HG03025 (cell line): ENCODE measurements around the gene PKDREJ.
"Not testable (repeated sequence)": the region's sequence is repeated elsewhere in the genome, so short reads cannot be mapped to it uniquely, and the experiment has no call there.

ENCODE experiments used
- ATAC-seq: cut with Tn5 transposase; IDR thresholded peaks from one replicate; pipeline ENCODE4 v1.9.1; 2021; ENCODE audit warnings: mild to moderate bottlenecking, moderate library complexity; ENCODE audit not compliant: unreplicated experiment, low FRiP score

PKDREJ gene, protein sequence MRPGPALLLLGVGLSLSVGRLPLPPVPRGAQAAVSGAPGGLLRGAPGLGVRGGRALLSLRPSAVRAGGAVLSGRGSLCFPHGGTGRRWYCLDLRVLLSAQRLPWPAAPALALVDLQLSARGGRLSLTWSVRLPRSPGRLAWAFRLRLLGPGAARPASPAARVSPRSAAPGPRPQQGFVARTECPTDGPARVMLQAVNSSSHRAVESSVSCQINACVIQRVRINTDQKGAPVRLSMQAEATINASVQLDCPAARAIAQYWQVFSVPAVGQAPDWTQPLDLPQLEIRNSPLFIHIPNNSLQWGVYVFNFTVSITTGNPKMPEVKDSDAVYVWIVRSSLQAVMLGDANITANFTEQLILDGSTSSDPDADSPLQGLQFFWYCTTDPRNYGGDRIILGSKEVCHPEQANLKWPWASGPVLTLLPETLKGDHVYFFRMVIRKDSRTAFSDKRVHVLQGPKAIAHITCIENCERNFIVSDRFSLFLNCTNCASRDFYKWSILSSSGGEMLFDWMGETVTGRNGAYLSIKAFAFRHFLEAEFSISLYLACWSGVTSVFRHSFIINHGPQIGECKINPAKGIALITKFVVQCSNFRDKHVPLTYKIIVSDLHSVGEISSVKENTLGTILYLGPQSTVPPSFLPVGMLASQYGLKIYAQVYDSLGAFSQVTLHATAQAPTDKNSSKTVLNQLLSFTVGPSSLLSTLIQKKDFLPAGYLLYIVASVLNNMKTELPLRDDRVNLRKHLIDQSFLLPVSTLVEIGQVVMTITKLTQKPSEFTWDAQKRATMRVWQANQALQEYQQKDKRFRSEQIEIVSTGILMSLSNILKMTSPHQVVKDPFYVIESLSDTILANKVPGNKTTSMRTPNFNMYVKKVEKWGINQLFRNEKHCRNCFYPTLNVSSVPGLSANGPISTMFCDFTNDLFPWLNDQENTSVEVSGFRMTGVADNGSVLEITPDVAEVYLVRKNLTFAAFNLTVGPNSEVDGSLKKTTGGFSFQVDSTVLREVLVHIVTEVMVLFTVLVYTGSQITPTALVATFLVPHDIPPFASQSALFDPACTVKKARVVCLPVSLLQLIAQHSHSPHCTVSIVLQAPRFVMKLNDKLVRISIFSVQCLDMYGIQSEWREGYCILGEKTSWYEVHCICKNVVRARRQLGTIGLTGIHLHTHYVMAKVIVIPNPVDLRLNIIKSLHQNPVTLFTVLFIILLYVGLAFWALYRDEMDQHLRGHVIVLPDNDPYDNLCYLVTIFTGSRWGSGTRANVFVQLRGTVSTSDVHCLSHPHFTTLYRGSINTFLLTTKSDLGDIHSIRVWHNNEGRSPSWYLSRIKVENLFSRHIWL (N-terminal part only)

DNA sequence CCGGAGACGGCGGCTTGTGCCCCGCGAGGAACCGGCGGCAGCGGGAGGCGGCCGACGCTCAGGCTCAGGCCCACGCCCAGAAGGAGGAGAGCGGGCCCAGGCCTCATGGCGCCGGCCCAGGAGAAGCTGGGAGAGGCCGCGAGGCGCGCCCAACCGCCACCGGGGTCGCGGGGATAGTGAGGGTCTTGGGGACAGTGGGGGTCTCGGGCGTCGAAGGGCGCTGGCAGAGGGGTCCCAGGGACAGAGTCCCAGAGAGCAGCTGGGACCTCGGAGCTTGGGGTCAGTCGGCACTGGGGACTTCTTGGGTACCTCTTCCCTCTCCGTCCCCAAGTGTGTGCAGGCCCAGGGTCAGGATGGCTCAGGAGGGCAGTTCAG is at the start of gene PKDREJ:
Gene PKDREJ, minus strand, starts transcription at position 128 of the 375 bp plus-strand sequence. Its CDS starts 21 bp downstream, at position 107.
- no peak for ATAC-seq

DNA sequence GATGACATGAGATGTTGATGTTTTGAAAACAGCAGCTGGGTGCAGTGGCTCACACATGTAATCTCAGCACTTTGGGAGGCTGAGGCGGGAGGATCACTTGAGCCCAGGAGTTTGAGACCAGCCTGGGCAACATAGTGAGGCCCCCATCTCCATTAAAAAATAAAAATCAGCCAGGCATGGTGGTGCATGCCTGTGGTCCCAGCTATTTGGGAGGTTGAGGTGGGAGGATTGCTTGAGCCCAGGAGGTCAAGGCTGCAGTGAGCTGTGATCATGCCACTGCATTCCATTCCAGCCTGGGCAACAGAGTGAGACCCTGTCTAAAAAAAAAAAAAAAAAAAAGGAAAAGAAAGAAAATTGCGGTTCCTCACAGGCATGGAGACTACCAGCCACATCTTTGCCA is 49.7 kb upstream of the PKDREJ start:
- ATAC-seq: not testable (repeated sequence)

DNA sequence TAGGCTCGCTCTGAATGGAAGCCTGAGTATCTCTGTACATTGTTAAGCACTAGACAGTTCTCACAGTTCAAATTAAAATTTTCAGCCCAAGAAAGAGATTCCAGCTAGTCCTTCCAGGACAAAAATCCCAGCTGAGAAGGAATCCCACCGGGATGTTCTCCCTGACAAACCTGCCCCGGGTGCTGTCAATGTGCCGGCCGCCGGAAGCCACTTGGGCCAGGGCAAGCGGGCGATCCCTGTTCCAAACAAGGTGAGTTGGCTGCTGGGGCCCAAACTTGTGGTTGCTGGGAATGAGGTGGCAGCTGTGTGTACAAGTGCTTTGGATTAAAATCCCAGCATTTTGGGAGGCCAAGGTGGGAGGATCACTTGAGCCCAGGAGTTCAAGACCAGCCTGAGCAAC is 48.9 kb upstream of the PKDREJ start:
- ATAC-seq: no peak

DNA sequence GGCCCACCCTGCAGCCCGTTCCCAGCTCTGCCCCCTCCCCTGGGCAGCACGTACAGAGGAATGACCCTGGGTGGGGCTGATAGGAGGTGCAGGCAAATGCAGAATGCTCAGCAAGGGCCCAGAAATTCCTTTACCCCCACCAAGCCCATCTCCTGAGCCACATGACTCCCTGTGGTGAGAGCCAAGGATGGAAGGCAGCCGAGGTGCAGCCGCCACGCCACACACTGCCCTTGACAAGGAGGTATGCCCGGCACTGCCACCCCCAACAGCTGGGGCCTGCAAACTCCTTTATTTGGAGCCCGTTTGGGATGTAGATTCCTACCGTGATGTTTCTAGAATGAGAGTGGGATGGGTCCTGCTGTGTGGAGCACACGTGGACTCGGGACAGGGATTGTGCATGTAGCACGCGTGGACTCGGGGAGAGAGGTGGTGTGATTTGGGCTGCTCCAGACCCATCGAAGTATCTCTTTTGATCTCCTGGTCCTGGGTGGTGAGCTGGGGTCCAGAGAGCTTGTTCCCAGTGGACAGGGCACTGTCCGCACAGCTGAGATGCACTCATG is 46.5 kb upstream of the PKDREJ start:
- ATAC-seq: no peak

DNA sequence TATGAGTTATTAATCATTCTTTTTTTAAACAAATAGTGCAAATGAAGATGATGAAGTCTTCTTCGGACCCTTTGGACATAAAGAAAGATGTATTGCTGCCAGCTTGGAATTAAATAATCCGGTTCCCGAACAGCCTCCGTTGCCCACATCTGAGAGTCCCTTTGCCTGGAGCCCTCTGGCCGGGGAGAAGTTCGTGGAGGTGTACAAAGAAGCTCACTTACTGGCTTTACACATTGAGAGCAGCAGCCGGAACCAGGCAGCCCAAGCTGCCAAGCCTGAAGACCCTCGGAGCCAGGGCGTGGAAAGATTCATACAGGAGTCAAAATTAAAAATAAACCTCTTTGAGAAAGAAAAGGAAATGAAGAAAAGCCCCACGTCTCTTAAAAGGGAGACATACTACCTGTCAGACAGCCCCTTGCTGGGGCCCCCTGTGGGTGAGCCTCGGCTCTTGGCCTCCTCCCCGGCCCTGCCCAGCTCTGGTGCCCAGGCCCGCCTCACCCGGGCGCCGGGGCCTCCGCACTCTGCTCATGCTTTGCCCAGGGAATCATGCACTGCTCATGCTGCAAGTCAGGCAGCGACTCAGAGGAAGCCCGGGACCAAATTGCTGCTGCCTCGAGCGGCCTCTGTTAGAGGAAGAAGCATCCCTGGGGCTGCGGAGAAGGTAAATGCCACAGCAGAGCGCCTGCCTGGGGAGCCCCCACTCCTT is 45.3 kb upstream of the PKDREJ start:
- no peak for ATAC-seq

DNA sequence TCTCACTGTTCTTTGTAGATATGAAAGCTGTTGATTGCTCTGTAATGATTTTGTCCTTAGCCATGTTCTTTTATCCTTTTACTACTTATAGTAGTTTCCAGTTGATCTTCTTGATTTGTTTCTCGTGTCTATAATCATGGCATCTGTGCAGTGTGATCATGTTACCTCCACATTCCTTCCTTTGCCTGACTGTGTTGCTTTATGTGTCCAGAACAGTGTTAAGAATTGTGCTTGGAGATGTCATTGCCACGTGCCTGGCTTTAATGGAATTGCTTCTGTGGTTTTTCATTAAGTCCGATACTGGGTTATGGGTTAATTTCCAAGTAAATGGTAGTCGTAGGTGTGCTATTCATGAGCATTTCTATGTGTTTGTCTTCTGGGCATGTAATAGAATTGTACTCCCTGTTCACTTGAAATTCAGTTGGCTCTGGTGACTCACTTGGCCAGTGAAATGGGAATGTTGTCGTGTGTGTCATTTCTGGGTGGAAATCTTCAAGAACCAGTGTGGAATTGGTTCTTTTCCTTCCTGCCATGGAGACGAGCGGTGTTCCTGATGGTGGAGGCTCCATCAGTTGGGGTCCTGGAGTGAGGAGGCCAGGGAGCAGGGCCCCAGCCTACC is 40.3 kb upstream of the PKDREJ start:
- no peak for ATAC-seq

DNA sequence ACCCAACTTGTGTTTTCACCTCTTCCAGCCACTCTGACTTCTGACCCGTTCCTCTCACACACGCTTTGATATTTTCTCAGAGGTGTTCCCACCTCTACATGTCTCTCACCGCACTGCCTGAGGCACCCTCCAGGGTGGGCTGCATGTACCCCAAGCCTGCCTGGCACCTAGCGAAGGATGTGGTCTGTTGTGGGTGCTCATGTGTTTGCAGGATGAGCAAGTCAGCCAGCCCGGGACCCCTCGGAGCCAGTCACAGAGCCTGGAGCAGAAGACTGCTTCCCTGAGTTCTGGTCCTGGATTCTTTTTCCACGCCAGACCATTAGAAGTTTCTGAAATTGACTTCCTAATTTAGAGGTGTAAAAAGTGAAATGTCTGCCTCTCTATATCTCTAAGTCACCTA is 37.3 kb upstream of the PKDREJ start:
- ATAC-seq: no peak

DNA sequence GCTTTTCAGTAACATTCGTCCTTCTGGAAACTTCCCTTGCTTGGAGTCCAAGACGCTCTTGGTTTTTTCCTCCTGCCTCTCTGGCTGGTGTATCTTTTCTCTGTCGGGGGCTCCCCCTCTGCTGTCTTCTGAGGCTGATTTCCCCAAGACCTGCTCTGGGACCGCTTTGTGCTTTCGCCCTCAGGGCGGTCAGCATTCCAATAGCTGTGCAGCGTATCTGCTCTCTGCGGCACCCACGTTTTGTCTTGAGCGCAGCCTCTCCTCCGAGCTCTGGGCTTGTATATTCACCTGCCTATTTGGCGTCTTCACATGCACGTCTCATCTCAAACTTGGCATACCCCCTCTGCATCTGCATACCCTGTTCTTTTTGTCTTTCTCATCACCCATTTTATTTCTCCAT is 36.0 kb upstream of the PKDREJ start:
- ATAC-seq: no peak

DNA sequence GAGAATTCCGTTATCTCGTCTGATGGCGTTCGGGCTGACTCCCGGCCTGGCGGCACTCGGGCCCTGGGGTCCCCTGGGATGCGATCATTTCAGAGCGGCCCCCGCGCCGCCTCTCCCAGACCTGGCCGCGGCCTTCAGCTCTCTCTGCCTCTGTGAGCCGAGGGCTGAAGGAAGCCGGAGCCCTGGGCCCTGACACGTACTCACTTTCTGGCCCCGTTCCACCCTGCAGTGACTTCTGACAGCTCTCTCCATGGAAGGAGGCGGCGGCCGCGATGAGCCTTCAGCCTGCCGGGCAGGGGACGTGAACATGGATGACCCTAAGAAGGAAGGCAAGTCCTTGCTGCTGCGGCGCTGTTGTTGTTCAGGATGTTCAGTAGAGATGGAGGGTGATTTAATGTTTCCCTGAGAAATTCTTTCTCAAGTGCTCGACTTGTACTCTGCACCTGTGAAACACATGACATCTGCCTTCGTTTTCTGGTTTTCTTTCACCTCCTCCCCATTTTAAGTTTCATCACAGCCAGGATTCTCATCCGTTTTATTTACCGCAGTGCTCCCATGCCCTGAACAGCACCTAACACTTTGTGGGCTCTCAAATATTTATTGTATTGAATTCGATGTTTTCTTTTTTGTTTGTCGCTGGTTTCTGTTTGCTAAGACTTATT is 34.1 kb upstream of the PKDREJ start:
- ATAC-seq: no peak

DNA sequence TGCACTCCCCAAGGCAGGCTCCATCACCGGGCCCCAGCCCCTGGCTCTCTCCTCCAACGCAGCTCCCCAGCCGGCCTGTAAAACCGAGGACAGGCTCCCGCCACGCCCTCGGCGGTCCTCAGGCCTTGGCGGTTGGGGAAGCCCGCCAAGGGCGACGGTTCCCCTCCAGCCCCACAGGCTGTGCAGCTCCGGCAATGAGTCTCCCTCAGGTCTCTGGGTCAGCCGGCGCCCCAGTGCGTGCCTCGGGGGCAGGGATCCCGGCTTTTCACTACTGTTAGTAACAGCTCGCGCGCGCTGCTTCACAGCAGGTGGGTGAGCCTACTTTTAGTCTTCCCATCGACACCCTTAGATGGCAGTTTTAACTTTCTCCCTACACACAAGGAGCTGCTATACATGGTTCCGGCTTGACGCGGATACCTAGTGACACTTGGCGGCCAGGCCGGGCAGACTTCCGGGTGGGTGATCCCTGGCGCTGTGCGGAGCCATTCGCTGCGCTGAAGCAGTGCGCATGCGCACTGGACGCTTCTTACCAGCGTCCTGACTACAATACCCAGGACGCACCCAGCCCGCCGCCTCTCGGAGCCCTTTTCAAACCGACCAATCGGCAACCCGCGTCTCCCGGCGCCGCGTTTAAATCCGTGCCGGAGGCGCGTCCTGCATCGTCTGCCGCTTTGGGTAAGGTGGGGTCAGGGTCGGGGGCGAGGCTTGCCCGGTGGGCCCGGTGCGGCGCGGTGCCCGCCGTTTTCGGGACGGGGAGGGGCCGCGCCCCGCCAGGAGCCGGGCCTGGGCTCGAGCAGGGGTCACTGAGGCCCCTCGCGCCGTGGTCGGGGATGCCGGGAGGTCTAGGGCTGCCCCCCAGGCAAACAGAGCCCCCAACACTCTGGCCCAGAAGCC is 33.4 kb upstream of the PKDREJ start, which contains the start of gene GTSE1:
Gene GTSE1, plus strand, starts transcription at position 614 of the 894 bp plus-strand sequence. CDS start 531 bp downstream, outside the sequence.
- peak; percentile 85 for ATAC-seq

DNA sequence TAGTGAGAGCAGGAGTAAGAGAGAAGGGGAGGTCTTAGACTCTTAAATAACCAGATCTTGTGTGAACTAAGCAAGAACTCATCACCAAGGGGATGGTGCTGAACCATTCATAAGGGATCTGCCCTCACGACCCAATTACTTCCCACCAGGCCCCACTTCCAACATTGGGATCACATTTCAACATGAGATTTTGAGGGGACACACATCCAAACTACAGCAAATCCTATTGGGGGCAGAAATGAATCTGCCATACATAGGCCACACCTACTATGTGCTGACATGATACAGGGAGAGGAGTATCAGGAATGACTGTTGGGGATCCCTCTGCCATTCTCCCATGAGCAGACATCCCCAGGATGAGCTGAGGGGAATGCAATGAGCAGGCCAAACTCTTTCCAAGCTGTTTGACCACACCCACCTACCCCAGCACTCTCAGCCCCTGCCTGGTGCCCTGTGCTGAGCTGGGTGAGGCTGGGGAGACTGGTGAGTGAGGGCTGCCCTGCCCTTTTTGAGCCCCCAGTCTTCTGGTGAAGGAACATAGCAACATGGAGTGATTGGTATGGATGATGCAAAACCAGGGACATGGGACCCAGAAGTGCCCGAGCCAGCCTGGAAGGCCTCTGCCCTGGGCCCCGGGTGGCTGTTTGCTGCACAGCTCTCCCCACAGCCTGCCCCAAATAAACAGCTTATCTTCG is 32.3 kb upstream of the PKDREJ start:
- ATAC-seq: no peak

DNA sequence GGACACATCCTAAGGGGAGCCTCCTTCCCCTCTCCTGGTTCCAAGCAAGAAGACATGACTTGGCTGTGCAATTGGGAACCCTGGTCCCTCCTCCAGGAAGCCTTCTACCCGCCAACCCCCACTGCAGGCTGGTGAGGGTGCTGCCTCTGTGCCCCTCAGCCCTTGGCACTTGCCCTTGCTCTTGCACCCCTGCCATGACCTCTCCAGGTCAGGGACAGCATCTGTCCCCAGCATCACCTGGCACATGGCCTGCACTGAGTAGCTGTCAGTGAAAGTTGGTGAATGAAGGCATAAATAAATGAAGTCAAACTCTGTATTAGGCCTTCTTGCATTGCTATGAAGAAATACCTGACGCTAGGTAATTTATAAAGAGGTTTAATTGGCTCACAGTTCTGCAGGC is 31.6 kb upstream of the PKDREJ start:
- ATAC-seq: no peak

DNA sequence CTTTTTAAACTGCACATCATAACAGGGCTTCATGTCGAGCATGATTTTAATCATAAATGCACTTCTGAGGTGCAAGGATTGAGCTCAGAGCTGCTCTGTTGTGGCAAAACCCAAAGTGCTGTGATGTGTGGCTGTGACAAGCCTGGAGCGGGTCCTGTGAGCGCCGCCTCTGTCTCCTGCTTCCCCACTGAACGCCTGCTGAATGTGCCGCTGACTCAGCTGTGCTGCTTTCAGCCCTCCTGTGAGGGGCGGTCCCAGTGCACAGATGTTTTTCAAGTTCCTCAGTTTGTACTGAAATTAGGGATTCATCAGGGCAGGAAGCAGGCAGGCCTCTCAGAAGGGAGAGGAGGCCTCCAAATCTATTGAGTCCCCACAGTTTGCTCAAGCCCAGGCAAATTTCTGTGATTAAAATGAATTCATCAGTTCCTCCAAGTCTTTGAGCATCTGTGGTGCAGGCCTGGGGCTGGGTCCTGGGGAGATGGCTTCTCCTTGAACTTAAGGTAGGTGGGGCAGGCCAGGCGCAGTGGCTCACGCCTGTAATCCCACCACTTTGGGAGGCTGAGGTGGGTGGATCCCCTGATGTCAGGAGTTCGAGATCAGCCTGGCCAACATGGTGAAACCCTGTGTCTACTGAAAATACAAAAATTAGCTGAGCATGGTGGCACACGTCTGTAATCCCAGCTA is 30.6 kb upstream of the PKDREJ start:
- ATAC-seq: no peak

DNA sequence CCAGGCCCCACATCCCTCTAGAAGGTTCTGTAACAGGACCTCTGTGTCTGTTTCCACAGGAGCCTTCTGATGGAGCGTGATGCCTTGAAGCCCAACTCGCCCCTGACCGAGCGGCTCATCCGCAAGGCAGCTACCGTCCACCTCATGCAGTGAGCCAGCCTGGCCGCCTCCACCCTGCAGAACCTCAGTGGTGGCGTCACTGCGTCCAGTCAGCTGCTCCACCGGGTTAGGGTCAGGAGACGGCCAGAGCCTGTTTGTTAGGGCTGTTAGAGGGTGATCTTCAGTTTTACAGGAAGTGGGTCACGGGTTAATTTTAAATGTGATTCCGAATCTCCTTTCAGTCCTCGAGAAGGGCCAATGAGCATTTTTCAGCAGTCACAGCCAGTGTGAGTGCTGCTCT is 29.6 kb upstream of the PKDREJ start:
- ATAC-seq: no peak

DNA sequence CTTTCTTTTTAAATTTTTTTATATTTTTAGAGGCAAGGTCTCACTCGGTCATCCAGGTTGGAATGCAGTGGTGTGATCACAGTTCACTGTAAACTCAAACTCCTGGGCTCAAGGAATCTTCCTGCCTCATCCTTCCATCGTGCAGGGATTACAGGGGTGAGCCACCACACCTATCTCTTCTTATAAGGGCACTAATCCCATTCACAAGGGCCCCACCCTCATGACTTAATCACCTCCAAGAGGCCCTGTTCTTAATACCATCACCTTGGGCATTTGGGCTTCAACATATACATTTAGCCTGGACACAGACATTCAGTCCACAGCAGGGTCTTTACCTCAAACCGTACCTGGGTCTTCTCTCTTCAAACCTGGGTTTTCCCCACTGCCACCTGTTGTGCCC is 29.0 kb upstream of the PKDREJ start:
- no peak for ATAC-seq
